Measurements from ENCODE around the gene SPEG.

SPEG gene

GRCh38 chr2:219464286-219465032 lies 29.8 kb downstream of the SPEG start:
- no peak for FAIRE-seq

- no peak for FAIRE-seq
These were observed 31.3 kb downstream of the SPEG start for GRCh38 chr2:219465659-219466561.

- no peak for FAIRE-seq
These were observed 32.4 kb downstream of the SPEG start for GRCh38 chr2:219466816-219467735.

GRCh38 chr2:219467736-219468075 lies 33.1 kb downstream of the SPEG start:
- FAIRE-seq = no peak

- no peak for FAIRE-seq
These were observed 34.0 kb downstream of the SPEG start for GRCh38 chr2:219468410-219469185.

- FAIRE-seq = no peak
These were observed 34.6 kb downstream of the SPEG start for GRCh38 chr2:219469186-219469724.

GRCh38 chr2:219470429-219470828 lies 35.8 kb downstream of the SPEG start:
- no peak for FAIRE-seq

GRCh38 chr2:219471476-219472371 lies 37.1 kb downstream of the SPEG start:
- no peak for FAIRE-seq

GRCh38 chr2:219472629-219473187 lies 38.1 kb downstream of the SPEG start:
- FAIRE-seq = no peak

GRCh38 chr2:219473511-219473910 lies 38.9 kb downstream of the SPEG start:
- no peak for FAIRE-seq

GRCh38 chr2:219474285-219475060 lies 39.8 kb downstream of the SPEG start:
- no peak for FAIRE-seq

GRCh38 chr2:219475278-219475677 lies 40.6 kb downstream of the SPEG start:
- no peak for FAIRE-seq

- peak; percentile 9 for FAIRE-seq
These were observed 41.3 kb downstream of the SPEG start for GRCh38 chr2:219475697-219476651.

- FAIRE-seq = no peak
These were observed 42.1 kb downstream of the SPEG start for GRCh38 chr2:219476652-219477151.

- no peak for FAIRE-seq
These were observed 42.5 kb downstream of the SPEG start for GRCh38 chr2:219477179-219477578.

GRCh38 chr2:219477815-219478214 lies 43.2 kb downstream of the SPEG start:
- no peak for FAIRE-seq

- FAIRE-seq = no peak
These were observed 44.3 kb downstream of the SPEG start for GRCh38 chr2:219478916-219479315.

- FAIRE-seq = no peak
These were observed 45.4 kb downstream of the SPEG start for GRCh38 chr2:219480004-219480403.

Data from islet of Langerhans (tissue), 1 donor.